Glomerular endothelial cell (primary cell): Measurements from ENCODE around the gene BOD1L1. TPM values are rescaled to one million over a fixed set of nuclear protein-coding genes. Genes with fewer than 3 reads are reported as not detected.

Experiments used
- DNase-seq: peaks from one replicate; pipeline ENCODE4 v3.0.0-alpha.2; 2011; ENCODE audit warnings: low read depth, low spot score; ENCODE audit errors: extremely low read depth
- total RNA-seq: library from RNA; depleted of rRNA; stranded (reverse); fragments of >200 nt; gene quantifications from 2 replicates; pipeline ENCODE4 v1.2.3, GENCODE V29; 2015

Gene BOD1L1
- total RNA-seq, 1 donor from 2014 or later, result 36.6 TPM

GRCh38 chr4:13626492-13627177 lies 890 bp downstream of the BOD1L1 start:
- no peak for DNase-seq

GRCh38 chr4:13618212-13618806 lies 9.2 kb downstream of the BOD1L1 start:
- no peak for DNase-seq

GRCh38 chr4:13617801-13618200 lies 9.7 kb downstream of the BOD1L1 start:
- no peak for DNase-seq

- DNase-seq, result no peak
Measured at GRCh38 chr4:13616597-13616996, 10.9 kb downstream of the BOD1L1 start.

- DNase-seq, result no peak
Measured at GRCh38 chr4:13615161-13615560, 12.4 kb downstream of the BOD1L1 start.

GRCh38 chr4:13612569-13612968 lies 15.0 kb downstream of the BOD1L1 start:
- no peak for DNase-seq

GRCh38 chr4:13611283-13611842 lies 16.2 kb downstream of the BOD1L1 start:
- no peak for DNase-seq

GRCh38 chr4:13605330-13605729 lies 22.2 kb downstream of the BOD1L1 start:
- DNase-seq, result no peak

GRCh38 chr4:13601848-13602247 lies 25.7 kb downstream of the BOD1L1 start:
- no peak for DNase-seq

GRCh38 chr4:13601048-13601447 lies 26.5 kb downstream of the BOD1L1 start:
- DNase-seq, result no peak

- DNase-seq, result no peak
Measured at GRCh38 chr4:13599159-13599558, 28.4 kb downstream of the BOD1L1 start.

GRCh38 chr4:13597604-13598003 lies 29.9 kb downstream of the BOD1L1 start:
- DNase-seq, result no peak

- no peak for DNase-seq
Measured at GRCh38 chr4:13597141-13597540, 30.4 kb downstream of the BOD1L1 start.

GRCh38 chr4:13592220-13592619 lies 35.3 kb downstream of the BOD1L1 start:
- no peak for DNase-seq

GRCh38 chr4:13590766-13591165 lies 36.8 kb downstream of the BOD1L1 start:
- no peak for DNase-seq

GRCh38 chr4:13588954-13589353 lies 38.6 kb downstream of the BOD1L1 start:
- DNase-seq, result no peak

GRCh38 chr4:13584481-13584880 lies 43.0 kb downstream of the BOD1L1 start:
- DNase-seq, result no peak

GRCh38 chr4:13580036-13580435 lies 47.5 kb downstream of the BOD1L1 start:
- no peak for DNase-seq

GRCh38 chr4:13577660-13578059 lies 49.9 kb downstream of the BOD1L1 start:
- no peak for DNase-seq

GRCh38 chr4:13570916-13571315 lies 56.6 kb downstream of the BOD1L1 start:
- DNase-seq, result no peak

GRCh38 chr4:13567125-13567524 lies 60.4 kb downstream of the BOD1L1 start:
- DNase-seq, result no peak

GRCh38 chr4:13562876-13563275 lies 64.6 kb downstream of the BOD1L1 start:
- DNase-seq, result no peak
